DOHH2 (cell line): ENCODE results near the gene SPACDR.
A peak's percentile ranks its signal among the peaks of the same experiment; 100 is the strongest.

Experiments used
- H3F3A ChIP-seq: fragments of 200-600 bp; sonication (generic), shearing (Covaris generic); 2 replicates; pipeline ENCODE4 v1.6.0; 2016; ENCODE audit warnings: antibody characterized with exemption, mild to moderate bottlenecking; ENCODE audit not compliant: control insufficient read depth, insufficient read depth
- H3K27ac ChIP-seq: fragments of 200-600 bp; sonication (generic); 2 replicates; pipeline ENCODE4 v1.5.1; 2014; ENCODE audit warnings: low read depth, mild to moderate bottlenecking, low read length, moderate library complexity
- H3K27me3 ChIP-seq: fragments of 200-600 bp; sonication (generic); 2 replicates; pipeline ENCODE4 v1.6.1; 2014; ENCODE audit warnings: mild to moderate bottlenecking, low read length, mixed read lengths; ENCODE audit not compliant: control insufficient read depth
- H3K36me3 ChIP-seq: fragments of 200-600 bp; sonication (generic); 2 replicates; pipeline ENCODE4 v1.6.1; 2014; ENCODE audit warnings: mild to moderate bottlenecking, low read length, moderate library complexity, mixed read lengths; ENCODE audit not compliant: control insufficient read depth
- H3K4me1 ChIP-seq: fragments of 200-600 bp; sonication (generic); 2 replicates; pipeline ENCODE4 v1.6.1; 2014; ENCODE audit warnings: mild to moderate bottlenecking, low read length, mixed read lengths; ENCODE audit not compliant: control insufficient read depth
- H3K4me2 ChIP-seq: fragments of 200-600 bp; sonication (generic); 2 replicates; pipeline ENCODE4 v1.6.0; 2014; ENCODE audit warnings: mild to moderate bottlenecking, low read length, moderate library complexity
- H3K4me3 ChIP-seq: fragments of 200-600 bp; sonication (generic); 2 replicates; pipeline ENCODE4 v1.5.1; 2014; ENCODE audit warnings: mild to moderate bottlenecking, low read length, mixed read lengths
- H3K79me2 ChIP-seq: fragments of 200-600 bp; sonication (generic); 2 replicates; pipeline ENCODE4 v1.6.1; 2014; ENCODE audit warnings: mild to moderate bottlenecking, low read length, mixed read lengths; ENCODE audit not compliant: control insufficient read depth
- H3K9me2 ChIP-seq: fragments of 200-600 bp; sonication (generic); replicated peaks from 2 replicates; pipeline ENCODE4 v1.6.1; 2014; ENCODE audit warnings: mild to moderate bottlenecking, low read length, mixed read lengths; ENCODE audit not compliant: control insufficient read depth
- H3K9me3 ChIP-seq: fragments of 200-600 bp; sonication (generic); 2 replicates; pipeline ENCODE4 v1.6.1; 2014; ENCODE audit warnings: antibody characterized with exemption, low read length, mixed read lengths; ENCODE audit not compliant: control insufficient read depth, insufficient read depth
- H4K20me1 ChIP-seq: fragments of 200-600 bp; sonication (generic); 2 replicates; pipeline ENCODE4 v1.6.0; 2014; ENCODE audit warnings: low read depth, mild to moderate bottlenecking, antibody characterized with exemption, low read length, moderate library complexity; ENCODE audit not compliant: control insufficient read depth, insufficient read depth
- EZH2phosphoT487 ChIP-seq: fragments of 200-600 bp; sonication (generic); IDR thresholded peaks from 2 replicates; pipeline ENCODE4 v1.6.1; 2017; ENCODE audit warnings: borderline replicate concordance, mild to moderate bottlenecking, antibody characterized with exemption, low read length, moderate library complexity, mixed read lengths
- TF ChIP-seq, protein P1 (sequence below): fragments of 200-600 bp; sonication (generic); IDR thresholded peaks from one replicate; pipeline ENCODE4 v1.5.1; 2014; ENCODE audit warnings: antibody characterized with exemption, mild to moderate bottlenecking, low read depth, low read length; ENCODE audit not compliant: poor library complexity, severe bottlenecking

The SPACDR gene

DNA sequence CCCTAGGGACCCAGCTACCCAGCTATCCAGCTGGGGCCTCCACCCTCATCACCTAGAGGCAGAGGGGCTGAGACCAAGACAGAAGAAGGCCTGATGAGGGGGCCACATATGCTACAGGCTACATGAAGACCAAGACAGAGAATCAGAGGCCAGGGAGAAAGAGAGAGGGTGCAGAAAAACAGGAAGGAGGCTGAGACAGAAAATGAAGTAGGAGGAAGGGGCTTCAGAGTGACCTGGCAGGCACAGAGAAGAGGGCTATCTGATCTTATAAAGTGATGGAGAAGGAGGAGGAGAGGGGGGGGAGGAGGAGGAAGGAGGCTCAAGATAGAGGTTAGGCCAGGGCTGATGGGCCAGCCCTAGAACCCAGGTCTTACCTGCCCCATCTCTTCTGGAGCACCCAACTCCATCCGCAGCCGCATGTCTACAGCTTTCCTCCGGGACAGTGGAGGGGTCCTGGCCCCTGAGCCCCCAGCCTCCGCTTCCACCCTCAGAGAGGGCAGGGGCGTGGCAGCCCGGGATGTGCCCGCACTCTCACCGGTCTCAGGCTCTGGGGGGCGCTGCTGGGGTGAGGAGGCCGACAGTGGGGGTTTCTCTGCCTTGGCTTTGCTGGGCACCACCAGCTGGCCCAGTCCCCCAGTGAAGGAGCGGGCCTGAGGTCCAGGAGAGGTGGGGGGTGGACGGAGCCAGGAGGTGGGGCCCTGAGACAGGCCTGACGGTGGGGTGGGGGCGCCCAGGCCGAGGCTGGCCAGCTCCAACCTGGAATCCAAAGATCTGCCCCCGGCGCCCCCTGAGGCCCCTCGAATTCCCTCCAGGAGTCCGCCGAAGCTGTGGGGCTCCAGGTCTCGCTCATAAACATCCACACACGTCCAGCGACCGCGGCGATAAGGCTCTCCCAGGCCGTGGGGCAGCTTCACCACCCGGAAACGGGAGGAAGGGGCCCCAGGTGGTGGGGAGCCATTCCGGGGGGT is 13.1 kb upstream of the SPACDR start:
- peak overlapping the region; percentile 96 for H3K4me3 ChIP-seq

DNA sequence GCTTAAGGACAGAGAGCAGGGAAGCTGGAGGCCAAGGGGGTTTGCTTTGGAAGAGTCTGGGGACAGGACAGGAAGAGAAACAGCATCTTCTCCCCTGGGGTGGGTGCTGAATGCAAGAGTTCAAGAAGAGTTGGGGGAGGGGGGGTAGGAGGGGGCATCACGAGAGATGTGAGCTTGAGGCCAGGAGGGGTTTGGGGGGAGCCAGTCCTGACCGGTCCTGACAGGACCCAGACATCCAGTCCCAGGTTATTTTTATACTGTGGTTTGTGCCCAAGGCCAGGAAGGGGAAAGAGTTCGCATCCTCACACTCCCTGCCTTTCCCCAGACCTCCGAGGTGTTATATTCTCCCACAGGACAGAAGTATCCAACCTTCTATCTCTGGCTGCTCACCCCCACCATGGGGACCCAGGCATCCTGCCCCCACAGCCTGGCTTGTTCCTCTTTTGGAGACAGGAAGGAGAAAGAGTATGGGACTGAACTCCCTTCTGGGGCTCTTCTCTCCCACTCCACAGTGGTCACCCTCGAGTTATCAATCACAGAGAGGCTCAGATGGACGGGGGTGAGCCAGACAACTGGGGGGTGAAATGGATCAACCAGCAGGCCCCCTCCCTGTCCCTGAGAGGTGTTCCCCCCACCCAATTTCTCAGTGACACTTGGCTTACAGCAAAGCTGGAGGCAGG is 12.2 kb upstream of the SPACDR start:
- Histone ChIP-seq H3K4me2 (peak overlapping the region; percentile 95), H3K27me3 (no peaks in the 10 kb centered on the region), H3K27ac (peak overlapping the region; percentile 83; the same call in 1 of the 2 replicates), H3K36me3 (peaks cover 68% of the 10 kb centered on the region), H3K79me2 (peaks cover 54% of the 10 kb centered on the region), H3F3A (peaks cover 3% of the 10 kb centered on the region; the same call in 1 of the 2 replicates), H4K20me1 (peaks cover 29% of the 10 kb centered on the region), H3K9me2 (no peaks in the 10 kb centered on the region), H3K9me3 (no peaks in the 10 kb centered on the region), H3K4me3 (peak overlapping the region; percentile 96), H3K4me1 (peaks cover 58% of the 10 kb centered on the region)
- TF ChIP-seq EZH2phosphoT487 = no peak
- TF ChIP-seq, protein P1, sequence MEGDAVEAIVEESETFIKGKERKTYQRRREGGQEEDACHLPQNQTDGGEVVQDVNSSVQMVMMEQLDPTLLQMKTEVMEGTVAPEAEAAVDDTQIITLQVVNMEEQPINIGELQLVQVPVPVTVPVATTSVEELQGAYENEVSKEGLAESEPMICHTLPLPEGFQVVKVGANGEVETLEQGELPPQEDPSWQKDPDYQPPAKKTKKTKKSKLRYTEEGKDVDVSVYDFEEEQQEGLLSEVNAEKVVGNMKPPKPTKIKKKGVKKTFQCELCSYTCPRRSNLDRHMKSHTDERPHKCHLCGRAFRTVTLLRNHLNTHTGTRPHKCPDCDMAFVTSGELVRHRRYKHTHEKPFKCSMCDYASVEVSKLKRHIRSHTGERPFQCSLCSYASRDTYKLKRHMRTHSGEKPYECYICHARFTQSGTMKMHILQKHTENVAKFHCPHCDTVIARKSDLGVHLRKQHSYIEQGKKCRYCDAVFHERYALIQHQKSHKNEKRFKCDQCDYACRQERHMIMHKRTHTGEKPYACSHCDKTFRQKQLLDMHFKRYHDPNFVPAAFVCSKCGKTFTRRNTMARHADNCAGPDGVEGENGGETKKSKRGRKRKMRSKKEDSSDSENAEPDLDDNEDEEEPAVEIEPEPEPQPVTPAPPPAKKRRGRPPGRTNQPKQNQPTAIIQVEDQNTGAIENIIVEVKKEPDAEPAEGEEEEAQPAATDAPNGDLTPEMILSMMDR = no peak

More for the DNA sequence above, 13.1 kb upstream of the SPACDR start:
- H3K4me1 ChIP-seq = peaks cover 58% of the 10 kb centered on the region
- H3K27ac ChIP-seq = peak overlapping the region; percentile 83
- peaks cover 29% of the 10 kb centered on the region for H4K20me1 ChIP-seq
- no peaks in the 10 kb centered on the region for H3K9me2 ChIP-seq
- H3K79me2 ChIP-seq = peaks cover 54% of the 10 kb centered on the region
- H3K36me3 ChIP-seq = peaks cover 61% of the 10 kb centered on the region
- H3K9me3 ChIP-seq = no peaks in the 10 kb centered on the region
- no peaks in the 10 kb centered on the region for H3K27me3 ChIP-seq
- peaks cover 3% of the 10 kb centered on the region; the same call in 1 of the 2 replicates for H3F3A ChIP-seq
- TF ChIP-seq EZH2phosphoT487 = no peak
- TF ChIP-seq, protein P1 = peak; percentile 94
- H3K4me2 ChIP-seq = peak overlapping the region; percentile 95

DNA sequence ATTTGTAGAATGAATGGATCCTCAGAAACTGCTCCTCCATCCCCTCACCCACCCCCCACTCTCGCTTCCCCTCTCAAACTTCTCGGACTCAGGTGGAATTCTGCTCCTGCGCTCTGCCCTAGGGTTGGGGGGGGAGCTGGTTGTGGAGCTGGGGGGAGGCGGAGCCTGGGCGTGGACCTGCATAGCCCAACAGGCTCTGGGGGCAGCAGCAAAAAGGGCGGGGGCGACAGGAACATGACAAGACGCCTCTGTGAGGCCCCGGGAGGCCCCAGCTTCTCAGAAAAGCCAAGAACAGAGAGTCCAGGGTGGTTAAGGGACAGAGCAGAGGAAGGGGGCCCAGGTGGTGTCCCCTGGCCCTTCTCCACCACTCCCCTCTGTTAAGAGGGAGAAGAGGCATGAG is 11.5 kb upstream of the SPACDR start:
- Histone ChIP-seq H3K4me3 (peak overlapping the region; percentile 96), H3K27me3 (no peaks in the 10 kb centered on the region), H3F3A (peaks cover 3% of the 10 kb centered on the region; the same call in 1 of the 2 replicates), H3K4me2 (peak overlapping the region; percentile 95), H3K9me3 (no peaks in the 10 kb centered on the region), H3K27ac (peak overlapping the region; percentile 17; the same call in 1 of the 2 replicates), H4K20me1 (peaks cover 29% of the 10 kb centered on the region), H3K79me2 (peaks cover 54% of the 10 kb centered on the region), H3K9me2 (no peaks in the 10 kb centered on the region), H3K4me1 (peaks cover 58% of the 10 kb centered on the region), H3K36me3 (peaks cover 71% of the 10 kb centered on the region)
- TF ChIP-seq, protein P1 = no peak
- TF ChIP-seq EZH2phosphoT487 = no peak
